ENCODE results near the gene MTUS2. TPM values are rescaled to one million over a fixed set of nuclear protein-coding genes. Genes with fewer than 3 reads are reported as not detected.

Gene MTUS2
- polyA plus RNA-seq, 1 donor from 2014 or later, result 4.4 TPM

- H3K9me2 ChIP-seq (ENCODE audit: insufficient read depth, low read length), result no peaks in the 10 kb centered on the region
These were observed 336.0 kb downstream of the MTUS2 start for GRCh38 chr13:29156136-29156535.

DNA sequence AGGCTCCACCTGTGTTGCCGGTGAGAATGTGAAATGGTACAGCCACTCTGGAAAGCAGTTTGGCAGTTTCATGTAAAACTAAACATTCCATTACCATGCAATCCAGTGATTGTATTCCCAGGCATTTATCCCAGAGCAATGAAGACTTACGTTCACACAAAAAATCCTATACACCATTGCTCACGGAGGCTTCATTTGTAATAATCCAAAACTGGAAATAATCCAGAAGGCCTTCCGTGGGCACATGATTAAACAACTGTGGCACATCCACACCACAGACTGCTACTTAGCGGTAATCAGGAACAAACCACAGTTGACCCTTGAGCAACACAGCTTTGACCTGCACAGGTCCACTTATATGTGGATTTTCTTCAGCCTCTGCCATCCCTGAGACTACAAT lies 339.7 kb downstream of the MTUS2 start:
- no peaks in the 10 kb centered on the region for H3K9me2 ChIP-seq (ENCODE audit: insufficient read depth, low read length)
- no peaks in the 10 kb centered on the region for H3K79me2 ChIP-seq (replicated peaks; ENCODE audit: insufficient read depth, low read length)
- H3K9me3 ChIP-seq (ENCODE audit: low read length), result no peaks in the 10 kb centered on the region
- no peaks in the 10 kb centered on the region for H4K20me1 ChIP-seq (ENCODE audit: insufficient read depth)
- no peak overlapping the region for H3K4me2 ChIP-seq (ENCODE audit: low read length)
- no peak overlapping the region for H3K9ac ChIP-seq (ENCODE audit: low read length)
- H3F3A ChIP-seq (ENCODE audit: insufficient read depth, low read length, poor library complexity, severe bottlenecking), result no peaks in the 10 kb centered on the region
- no peaks in the 10 kb centered on the region for H3K27me3 ChIP-seq (ENCODE audit: insufficient read depth, low read depth, low read length)
- H3K27ac ChIP-seq (ENCODE audit: low read length), result no peak overlapping the region
- H3K4me3 ChIP-seq (ENCODE audit: low read length), result no peak overlapping the region
- no peak overlapping the region for H2AFZ ChIP-seq (ENCODE audit: low read depth, low read length)
- H3K36me3 ChIP-seq (ENCODE audit: insufficient read depth, low read length), result no peaks in the 10 kb centered on the region
- no peak for TF ChIP-seq CTCF (IDR thresholded peaks at IDR 0.05; ENCODE audit: poor library complexity, severe bottlenecking)
- no peak for TF ChIP-seq MXI1 (conservative IDR thresholded peaks at IDR 0.05; ENCODE audit: poor library complexity, severe bottlenecking)
- TF ChIP-seq RAD21 (conservative IDR thresholded peaks at IDR 0.05), result no peak
- TF ChIP-seq EP300 (conservative IDR thresholded peaks at IDR 0.05; ENCODE audit: poor library complexity, severe bottlenecking), result no peak

More at GRCh38 chr13:29156136-29156535, 336.0 kb downstream of the MTUS2 start:
- no peaks in the 10 kb centered on the region for H3F3A ChIP-seq (ENCODE audit: insufficient read depth, low read length, poor library complexity, severe bottlenecking)
- no peak overlapping the region for H3K9ac ChIP-seq (ENCODE audit: low read length)
- no peak overlapping the region for H2AFZ ChIP-seq (ENCODE audit: low read depth, low read length)
- no peaks in the 10 kb centered on the region for H3K79me2 ChIP-seq (replicated peaks; ENCODE audit: insufficient read depth, low read length)
- H3K9me3 ChIP-seq (ENCODE audit: low read length), result no peaks in the 10 kb centered on the region
- H4K20me1 ChIP-seq (ENCODE audit: insufficient read depth), result no peaks in the 10 kb centered on the region
- H3K27me3 ChIP-seq (ENCODE audit: insufficient read depth, low read depth, low read length), result no peaks in the 10 kb centered on the region
- TF ChIP-seq SMC3 (conservative IDR thresholded peaks at IDR 0.05; ENCODE audit: poor library complexity) (no peak), REST (IDR thresholded peaks at IDR 0.05; ENCODE audit: borderline replicate concordance) (no peak), RAD21 (conservative IDR thresholded peaks at IDR 0.05) (no peak), MXI1 (conservative IDR thresholded peaks at IDR 0.05; ENCODE audit: poor library complexity, severe bottlenecking) (no peak), POLR2AphosphoS5 (IDR thresholded peaks at IDR 0.05) (no peak)
- H3K4me3 ChIP-seq (ENCODE audit: low read length), result no peak overlapping the region
- H3K27ac ChIP-seq (ENCODE audit: low read length), result no peak overlapping the region
- no peaks in the 10 kb centered on the region for H3K36me3 ChIP-seq (ENCODE audit: insufficient read depth, low read length)
- no peak overlapping the region for H3K4me2 ChIP-seq (ENCODE audit: low read length)

GRCh38 chr13:29160862-29161261 lies 340.7 kb downstream of the MTUS2 start:
- Histone ChIP-seq H3K27me3 (ENCODE audit: insufficient read depth, low read depth, low read length) (no peaks in the 10 kb centered on the region), H3K9me2 (ENCODE audit: insufficient read depth, low read length) (no peaks in the 10 kb centered on the region), H3K4me3 (ENCODE audit: low read length) (no peak overlapping the region), H3K9me3 (ENCODE audit: low read length) (no peaks in the 10 kb centered on the region), H3K4me2 (ENCODE audit: low read length) (no peak overlapping the region), H3K9ac (ENCODE audit: low read length) (no peak overlapping the region), H3K79me2 (replicated peaks; ENCODE audit: insufficient read depth, low read length) (no peaks in the 10 kb centered on the region), H2AFZ (ENCODE audit: low read depth, low read length) (no peak overlapping the region), H4K20me1 (ENCODE audit: insufficient read depth) (no peaks in the 10 kb centered on the region), H3F3A (ENCODE audit: insufficient read depth, low read length, poor library complexity, severe bottlenecking) (no peaks in the 10 kb centered on the region), H3K27ac (ENCODE audit: low read length) (no peak overlapping the region), H3K36me3 (ENCODE audit: insufficient read depth, low read length) (no peaks in the 10 kb centered on the region)
- TF ChIP-seq MXI1 (conservative IDR thresholded peaks at IDR 0.05; ENCODE audit: poor library complexity, severe bottlenecking) (no peak), CTCF (IDR thresholded peaks at IDR 0.05; ENCODE audit: poor library complexity, severe bottlenecking) (no peak), RAD21 (conservative IDR thresholded peaks at IDR 0.05) (no peak), SMC3 (conservative IDR thresholded peaks at IDR 0.05; ENCODE audit: poor library complexity) (no peak), POLR2AphosphoS5 (IDR thresholded peaks at IDR 0.05) (no peak), EZH2 (IDR thresholded peaks at IDR 0.05; ENCODE audit: borderline replicate concordance, insufficient read depth, low read length, poor library complexity, severe bottlenecking) (no peak), TAF1 (IDR thresholded peaks at IDR 0.05; ENCODE audit: low read depth) (no peak), EP300 (conservative IDR thresholded peaks at IDR 0.05; ENCODE audit: poor library complexity, severe bottlenecking) (no peak), REST (IDR thresholded peaks at IDR 0.05; ENCODE audit: borderline replicate concordance) (no peak)

Data from neural cell (in vitro differentiated cells).